Sigmoid colon (tissue), 4 donors: ENCODE results near the gene APLNR.

Source experiments
- POLR2A ChIP-seq, 2 donors: fragments of 450-650 bp; IDR thresholded peaks; one replicate each; pipeline ENCODE4 v1.6.1; 2016; ENCODE audit warnings: antibody characterized with exemption in 2 of 2, mild to moderate bottlenecking in 2 of 2, moderate library complexity in 2 of 2
- POLR2AphosphoS5 ChIP-seq, 4 donors: sonication (generic); formaldehyde crosslinking; IDR thresholded peaks; one replicate each; pipeline ENCODE4 v1.6.1; 2017; ENCODE audit warnings: antibody characterized with exemption in 4 of 4
- TF ChIP-seq, protein P1 (sequence below), 4 experiments: fragments of 450-650 bp in 3 of 4; fragments of 200-600 bp in 1 of 4; IDR thresholded peaks; one replicate each; pipeline ENCODE4 v1.5.1; 2016 to 2019; ENCODE audit warnings: antibody characterized with exemption in 4 of 4, mild to moderate bottlenecking in 3 of 4, moderate library complexity in 2 of 4

DNA sequence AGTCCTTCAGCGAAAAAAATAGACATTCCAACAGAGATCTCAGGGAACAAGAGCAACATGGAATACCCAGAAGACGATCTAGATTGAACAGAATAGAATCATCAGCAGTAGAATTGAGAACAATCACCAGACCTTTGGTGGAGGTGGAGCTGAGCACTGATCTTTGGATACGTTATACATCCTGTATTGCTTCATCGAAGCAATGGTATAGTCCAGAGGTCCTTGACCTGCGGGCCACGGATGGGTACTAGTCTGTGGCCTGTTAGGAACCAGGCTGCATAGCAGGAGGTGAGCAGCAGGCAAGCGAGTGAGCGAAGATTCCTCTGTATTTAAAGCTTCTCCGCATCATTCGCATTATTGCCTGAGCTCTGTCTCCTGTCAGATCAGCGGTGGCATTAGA is 37.7 kb downstream of the APLNR start:
- TF ChIP-seq, protein P1, sequence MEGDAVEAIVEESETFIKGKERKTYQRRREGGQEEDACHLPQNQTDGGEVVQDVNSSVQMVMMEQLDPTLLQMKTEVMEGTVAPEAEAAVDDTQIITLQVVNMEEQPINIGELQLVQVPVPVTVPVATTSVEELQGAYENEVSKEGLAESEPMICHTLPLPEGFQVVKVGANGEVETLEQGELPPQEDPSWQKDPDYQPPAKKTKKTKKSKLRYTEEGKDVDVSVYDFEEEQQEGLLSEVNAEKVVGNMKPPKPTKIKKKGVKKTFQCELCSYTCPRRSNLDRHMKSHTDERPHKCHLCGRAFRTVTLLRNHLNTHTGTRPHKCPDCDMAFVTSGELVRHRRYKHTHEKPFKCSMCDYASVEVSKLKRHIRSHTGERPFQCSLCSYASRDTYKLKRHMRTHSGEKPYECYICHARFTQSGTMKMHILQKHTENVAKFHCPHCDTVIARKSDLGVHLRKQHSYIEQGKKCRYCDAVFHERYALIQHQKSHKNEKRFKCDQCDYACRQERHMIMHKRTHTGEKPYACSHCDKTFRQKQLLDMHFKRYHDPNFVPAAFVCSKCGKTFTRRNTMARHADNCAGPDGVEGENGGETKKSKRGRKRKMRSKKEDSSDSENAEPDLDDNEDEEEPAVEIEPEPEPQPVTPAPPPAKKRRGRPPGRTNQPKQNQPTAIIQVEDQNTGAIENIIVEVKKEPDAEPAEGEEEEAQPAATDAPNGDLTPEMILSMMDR (IDR thresholded peaks at IDR 0.05): no peak
- TF ChIP-seq POLR2AphosphoS5 (IDR thresholded peaks at IDR 0.05) (no peak), POLR2A (IDR thresholded peaks at IDR 0.05) (no peak)
